Esophagus squamous epithelium (tissue), 5 donors: ENCODE data around the gene GDPD2. TPM values are rescaled to one million over a fixed set of nuclear protein-coding genes. Genes with fewer than 3 reads are reported as not detected.

ENCODE experiments used
- DNase-seq: peaks from one replicate; lab custom pipeline; 2025; lab: John Stamatoyannopoulos, UW
- H3K27ac ChIP-seq, 4 donors: fragments of 200-600 bp; sonication (generic); one replicate each; pipeline ENCODE4 v1.5.1; 2016 to 2019; ENCODE audit warnings: mild to moderate bottlenecking in 1 of 4
- H3K27me3 ChIP-seq, 4 donors: fragments of 200-600 bp; sonication (generic); 1 replicate in 3 of 4; 2 replicates in 1 of 4; pipeline versions ENCODE4 v1.5.1 to v1.6.0; 2017 to 2021; ENCODE audit warnings: antibody characterized with exemption in 1 of 4
- H3K36me3 ChIP-seq, 3 donors: fragments of 200-600 bp; sonication (generic); one replicate each; pipeline ENCODE4 v1.5.1; 2016 to 2019
- H3K4me1 ChIP-seq, 3 donors: fragments of 200-600 bp; sonication (generic); one replicate each; pipeline ENCODE4 v1.5.1; 2017 to 2019
- H3K4me3 ChIP-seq, 4 donors: fragments of 200-600 bp; sonication (generic); 1 replicate in 3 of 4; 2 replicates in 1 of 4; pipeline ENCODE4 v1.5.1; 2016 to 2019; ENCODE audit warnings: mild to moderate bottlenecking in 2 of 4, moderate library complexity in 1 of 4
- H3K9me3 ChIP-seq, 3 donors: fragments of 200-600 bp; sonication (generic); one replicate each; pipeline ENCODE4 v1.5.1; 2016 to 2019
- POLR2A ChIP-seq, 4 donors: fragments of 450-650 bp; IDR thresholded peaks; one replicate each; pipeline ENCODE4 v1.6.1; 2017; ENCODE audit warnings: antibody characterized with exemption in 4 of 4, mild to moderate bottlenecking in 4 of 4, moderate library complexity in 3 of 4
- WGBS, 2 donors: methylation state at CpG; one replicate each; pipeline ENCODE4 v1.1.5; 2018; 5-methylcytosine and 5-hydroxymethylcytosine counted together
- intact Hi-C: fragments of 100-400 bp; cut with DNase I; formaldehyde crosslinking; loops from one replicate; pipeline ENCODE4 v1.15.0; 2022
- total RNA-seq, 4 donors: library from RNA; depleted of rRNA; stranded (reverse); fragments of >200 nt; gene quantifications; one replicate each; pipeline ENCODE4 v1.1.0, GENCODE V29; 2016
- TF ChIP-seq, protein P1 (sequence below), 6 experiments: fragments of 450-650 bp in 4 of 6; fragments of 200-600 bp in 2 of 6; sonication (generic) in 2 of 6; IDR thresholded peaks; one replicate each; pipeline ENCODE4 v1.5.1; 2016 to 2019; ENCODE audit warnings: antibody characterized with exemption in 6 of 6, mild to moderate bottlenecking in 4 of 6, moderate library complexity in 4 of 6
- donor health status: DM: yes; HTN: yes; CAD: no.

The GDPD2 gene
- total RNA-seq, 4 donors from 2014 or later, result 1.3 to 2.3 TPM; not detected in 2

- 60 to 80% methylated on average over 4 to 10 of the region's 10 CpGs for WGBS, 2 donors
- Histone ChIP-seq H3K27ac (peak overlapping the region; percentile 73 to 86 (median 78)), H3K9me3 (no peaks in the 10 kb centered on the region), H3K36me3 (no peaks in the 10 kb centered on the region), H3K4me3 (no peak overlapping the region), H3K4me1 (peaks cover 19 to 76% (median 23%) of the 10 kb centered on the region in 3 donors), H3K27me3 (no peaks in the 10 kb centered on the region)
- TF ChIP-seq, protein P1, sequence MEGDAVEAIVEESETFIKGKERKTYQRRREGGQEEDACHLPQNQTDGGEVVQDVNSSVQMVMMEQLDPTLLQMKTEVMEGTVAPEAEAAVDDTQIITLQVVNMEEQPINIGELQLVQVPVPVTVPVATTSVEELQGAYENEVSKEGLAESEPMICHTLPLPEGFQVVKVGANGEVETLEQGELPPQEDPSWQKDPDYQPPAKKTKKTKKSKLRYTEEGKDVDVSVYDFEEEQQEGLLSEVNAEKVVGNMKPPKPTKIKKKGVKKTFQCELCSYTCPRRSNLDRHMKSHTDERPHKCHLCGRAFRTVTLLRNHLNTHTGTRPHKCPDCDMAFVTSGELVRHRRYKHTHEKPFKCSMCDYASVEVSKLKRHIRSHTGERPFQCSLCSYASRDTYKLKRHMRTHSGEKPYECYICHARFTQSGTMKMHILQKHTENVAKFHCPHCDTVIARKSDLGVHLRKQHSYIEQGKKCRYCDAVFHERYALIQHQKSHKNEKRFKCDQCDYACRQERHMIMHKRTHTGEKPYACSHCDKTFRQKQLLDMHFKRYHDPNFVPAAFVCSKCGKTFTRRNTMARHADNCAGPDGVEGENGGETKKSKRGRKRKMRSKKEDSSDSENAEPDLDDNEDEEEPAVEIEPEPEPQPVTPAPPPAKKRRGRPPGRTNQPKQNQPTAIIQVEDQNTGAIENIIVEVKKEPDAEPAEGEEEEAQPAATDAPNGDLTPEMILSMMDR (IDR thresholded peaks at IDR 0.05), result no peak
- TF ChIP-seq POLR2A (IDR thresholded peaks at IDR 0.05), result no peak
- intact Hi-C loops, result no loop called here
- DNase-seq, result no peak
Measured at GRCh38 chrX:70478526-70479245, 55.6 kb downstream of the GDPD2 start.

DNA sequence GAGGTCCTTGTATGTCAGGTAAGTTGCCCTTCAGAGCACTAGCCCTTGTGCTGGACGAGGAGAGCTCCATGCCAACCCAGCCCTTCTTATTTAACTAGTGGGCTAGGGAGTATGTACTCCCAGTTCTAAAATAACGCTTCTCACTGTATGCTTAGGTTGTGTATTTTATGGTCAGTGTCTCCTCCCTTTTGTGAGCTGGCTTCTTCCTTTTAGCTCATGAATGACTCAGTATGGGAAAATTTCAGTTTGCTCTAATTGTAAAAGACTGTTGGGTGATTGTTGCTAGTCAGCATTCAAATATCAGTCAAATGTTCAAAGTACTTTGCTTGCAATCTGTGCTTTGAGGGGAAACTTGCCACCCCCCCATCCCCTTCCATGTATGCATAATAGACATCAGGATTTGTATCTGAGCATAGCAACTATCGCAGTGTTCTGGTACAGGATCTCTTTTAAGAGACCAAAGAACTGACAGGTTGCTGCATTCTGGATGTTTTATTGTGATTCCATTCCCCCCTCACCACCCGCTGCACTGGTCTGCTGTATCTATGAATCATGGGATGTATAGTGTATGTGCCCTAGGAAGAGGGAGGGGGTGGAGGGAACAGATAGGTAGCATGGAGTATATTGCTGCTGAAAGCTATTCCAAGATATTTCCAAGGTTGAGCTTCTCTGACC is 56.3 kb downstream of the GDPD2 start:
- WGBS, 2 donors, result 44 to 52% methylated on average over 2 to 4 of the region's 4 CpGs
- Histone ChIP-seq H3K4me3 (no peak overlapping the region), H3K27me3 (no peaks in the 10 kb centered on the region), H3K36me3 (no peaks in the 10 kb centered on the region), H3K9me3 (no peaks in the 10 kb centered on the region), H3K27ac (peak overlapping the region; percentile 73 to 86 (median 78)), H3K4me1 (peaks cover 19 to 83% (median 23%) of the 10 kb centered on the region in 3 donors)
- TF ChIP-seq, protein P1 (IDR thresholded peaks at IDR 0.05), result no peak
- no peak for TF ChIP-seq POLR2A (IDR thresholded peaks at IDR 0.05)
- intact Hi-C loops, result no loop called here
- no peak for DNase-seq

GRCh38 chrX:70479922-70480659 is 57.0 kb downstream of the GDPD2 start:
- no peak for DNase-seq
- TF ChIP-seq POLR2A (IDR thresholded peaks at IDR 0.05), result no peak
- TF ChIP-seq, protein P1 (IDR thresholded peaks at IDR 0.05), result no peak
- Histone ChIP-seq H3K4me1 (peaks cover 19 to 90% (median 23%) of the 10 kb centered on the region in 3 donors), H3K9me3 (no peaks in the 10 kb centered on the region), H3K27me3 (no peaks in the 10 kb centered on the region), H3K27ac (peak overlapping the region; percentile 73 to 86 (median 78)), H3K4me3 (peak overlapping the region in 1 of 4 donors; percentile 13), H3K36me3 (no peaks in the 10 kb centered on the region)
- WGBS, 2 donors, result 43 to 58% methylated on average over 5 to 6 of the region's 6 CpGs
- intact Hi-C loops, result no loop called here

DNA sequence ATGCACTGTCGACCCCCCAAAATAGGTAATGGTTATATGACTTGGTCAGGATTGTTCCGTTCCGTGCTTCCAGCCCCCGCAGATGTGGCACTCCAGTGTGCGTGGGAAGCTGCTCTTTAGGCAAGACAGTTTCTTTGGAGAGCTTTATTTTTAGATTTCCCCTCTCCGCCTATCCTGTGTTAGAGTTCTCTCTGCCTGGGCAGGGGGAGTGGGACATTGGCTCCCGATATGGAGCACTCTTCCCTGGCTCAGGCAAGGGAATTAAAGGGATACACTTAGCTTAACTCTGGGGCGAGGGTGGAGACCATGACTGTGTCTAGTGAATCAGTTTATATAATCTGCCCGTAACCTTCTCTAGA is 57.5 kb downstream of the GDPD2 start:
- intact Hi-C loops, result no loop called here
- no peak for DNase-seq
- no peaks in the 10 kb centered on the region for H3K9me3 ChIP-seq
- peaks cover 19 to 96% (median 23%) of the 10 kb centered on the region in 3 donors for H3K4me1 ChIP-seq
- H3K27me3 ChIP-seq, result no peaks in the 10 kb centered on the region
- TF ChIP-seq, protein P1 (IDR thresholded peaks at IDR 0.05), result no peak
- TF ChIP-seq POLR2A (IDR thresholded peaks at IDR 0.05), result no peak
- H3K36me3 ChIP-seq, result no peaks in the 10 kb centered on the region
- WGBS, 2 donors, result 50 to 75% methylated on average over 1 to 5 of the region's 9 CpGs
- H3K4me3 ChIP-seq, result peak overlapping the region in 1 of 4 donors; percentile 13
- H3K27ac ChIP-seq, result peak overlapping the region; percentile 19 to 86 (median 78)
